Measurements from ENCODE around the gene TSPAN2.

The TSPAN2 gene

DNA sequence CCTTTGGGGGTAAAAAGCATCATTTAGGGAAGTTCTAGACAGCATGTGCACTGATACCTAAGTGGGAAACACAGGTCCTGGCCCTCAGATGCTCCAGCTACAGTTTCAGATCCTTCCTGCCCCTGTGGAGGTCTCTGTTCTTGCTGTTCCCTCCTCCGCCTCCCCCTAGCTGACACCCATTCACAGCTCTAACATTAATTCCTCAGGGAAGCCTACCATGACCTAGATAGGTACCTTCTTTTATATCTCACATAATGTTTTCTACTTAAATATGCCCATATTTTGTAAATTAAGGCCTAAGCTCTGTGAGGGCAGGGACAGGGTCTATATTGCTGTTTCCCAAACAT, 11.3 kb downstream of the TSPAN2 start:
- Mint-ChIP-seq H3K36me3 (ENCODE audit: low read depth) (no peaks in the 10 kb centered on the region), H3K9me3 (no peaks in the 10 kb centered on the region), H3K27ac (no peak overlapping the region), H3K4me1 (peaks cover 49% of the 10 kb centered on the region), H3K27me3 (ENCODE audit: low read depth, poor library complexity) (peaks cover 7% of the 10 kb centered on the region), H3K4me3 (no peak overlapping the region)
- DNase-seq, result no peak
- TF ChIP-seq, protein P1, sequence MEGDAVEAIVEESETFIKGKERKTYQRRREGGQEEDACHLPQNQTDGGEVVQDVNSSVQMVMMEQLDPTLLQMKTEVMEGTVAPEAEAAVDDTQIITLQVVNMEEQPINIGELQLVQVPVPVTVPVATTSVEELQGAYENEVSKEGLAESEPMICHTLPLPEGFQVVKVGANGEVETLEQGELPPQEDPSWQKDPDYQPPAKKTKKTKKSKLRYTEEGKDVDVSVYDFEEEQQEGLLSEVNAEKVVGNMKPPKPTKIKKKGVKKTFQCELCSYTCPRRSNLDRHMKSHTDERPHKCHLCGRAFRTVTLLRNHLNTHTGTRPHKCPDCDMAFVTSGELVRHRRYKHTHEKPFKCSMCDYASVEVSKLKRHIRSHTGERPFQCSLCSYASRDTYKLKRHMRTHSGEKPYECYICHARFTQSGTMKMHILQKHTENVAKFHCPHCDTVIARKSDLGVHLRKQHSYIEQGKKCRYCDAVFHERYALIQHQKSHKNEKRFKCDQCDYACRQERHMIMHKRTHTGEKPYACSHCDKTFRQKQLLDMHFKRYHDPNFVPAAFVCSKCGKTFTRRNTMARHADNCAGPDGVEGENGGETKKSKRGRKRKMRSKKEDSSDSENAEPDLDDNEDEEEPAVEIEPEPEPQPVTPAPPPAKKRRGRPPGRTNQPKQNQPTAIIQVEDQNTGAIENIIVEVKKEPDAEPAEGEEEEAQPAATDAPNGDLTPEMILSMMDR (IDR thresholded peaks at IDR 0.05), result no peak

DNA sequence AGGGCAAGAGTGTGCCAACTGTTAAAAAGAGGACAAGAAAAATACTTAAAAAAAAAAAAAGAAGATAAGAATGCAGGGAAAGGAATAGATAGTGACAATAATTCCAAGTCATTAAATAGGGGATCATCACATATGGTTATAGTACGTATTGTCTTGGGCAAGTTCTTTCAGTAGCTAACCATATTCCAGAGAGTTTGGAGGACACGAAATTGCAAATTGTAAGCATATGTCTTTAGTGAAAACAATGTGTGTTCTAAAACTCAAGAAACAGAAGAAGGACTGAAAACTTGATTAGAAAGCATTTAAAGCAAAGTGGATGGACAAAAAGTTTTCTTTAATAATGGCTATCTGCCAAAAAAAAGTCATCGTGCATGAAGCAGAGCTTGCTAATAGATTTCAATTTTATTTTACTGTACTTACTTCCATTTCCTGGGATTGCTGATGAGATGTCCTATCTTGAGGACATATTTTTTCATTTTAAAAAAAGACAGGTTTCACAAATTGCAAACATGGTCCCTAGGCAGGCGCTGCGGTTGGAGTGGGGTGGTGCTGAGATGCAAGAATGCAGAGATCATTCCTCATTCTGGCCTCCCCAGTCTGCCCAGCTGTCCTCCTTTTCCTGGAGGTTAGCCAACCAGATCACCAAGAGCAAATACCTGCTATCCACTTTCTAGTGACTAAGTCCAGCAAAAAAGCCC, 11.9 kb downstream of the TSPAN2 start:
- no peaks in the 10 kb centered on the region for H3K36me3 Mint-ChIP-seq (ENCODE audit: low read depth)

DNA sequence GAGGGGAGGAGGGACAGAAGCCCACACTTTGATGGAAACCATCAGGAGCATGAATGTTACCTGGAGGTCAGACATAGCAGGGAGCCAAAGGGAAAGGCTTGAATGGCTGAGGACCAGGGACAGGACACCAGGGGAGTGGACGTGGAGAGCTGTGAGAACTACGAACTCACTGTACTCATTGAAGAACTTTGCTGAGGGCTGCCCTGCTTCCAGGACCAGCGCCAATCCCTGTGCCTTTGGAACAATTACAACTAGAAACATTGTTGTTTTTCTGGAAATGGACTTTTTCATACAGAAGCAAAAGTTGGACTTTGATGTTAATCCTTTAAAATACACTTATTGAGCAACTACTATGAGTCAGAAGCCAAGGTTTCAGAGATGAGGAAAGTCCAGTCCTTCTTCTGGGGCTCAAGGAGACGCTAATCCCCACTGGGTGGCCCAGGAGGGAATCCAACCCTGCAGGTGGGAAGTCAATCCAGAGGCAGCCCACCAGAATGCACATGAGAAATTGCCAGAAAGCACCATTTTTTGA, 12.9 kb downstream of the TSPAN2 start:
- no peaks in the 10 kb centered on the region for H3K9me3 Mint-ChIP-seq
- H3K36me3 Mint-ChIP-seq (ENCODE audit: low read depth), result no peaks in the 10 kb centered on the region
- H3K4me3 Mint-ChIP-seq, result no peak overlapping the region
- H3K4me1 Mint-ChIP-seq, result peaks cover 54% of the 10 kb centered on the region
- peaks cover 3% of the 10 kb centered on the region for H3K27me3 Mint-ChIP-seq (ENCODE audit: low read depth, poor library complexity)
- TF ChIP-seq, protein P1 (IDR thresholded peaks at IDR 0.05), result no peak
- DNase-seq, result no peak
- no peak overlapping the region for H3K27ac Mint-ChIP-seq

More for the DNA sequence above, 11.9 kb downstream of the TSPAN2 start:
- no peak for DNase-seq
- no peaks in the 10 kb centered on the region for H3K9me3 Mint-ChIP-seq
- H3K27ac Mint-ChIP-seq, result no peak overlapping the region
- peaks cover 7% of the 10 kb centered on the region for H3K27me3 Mint-ChIP-seq (ENCODE audit: low read depth, poor library complexity)
- no peak overlapping the region for H3K4me3 Mint-ChIP-seq
- H3K4me1 Mint-ChIP-seq, result peaks cover 49% of the 10 kb centered on the region
- TF ChIP-seq, protein P1 (IDR thresholded peaks at IDR 0.05), result no peak

DNA sequence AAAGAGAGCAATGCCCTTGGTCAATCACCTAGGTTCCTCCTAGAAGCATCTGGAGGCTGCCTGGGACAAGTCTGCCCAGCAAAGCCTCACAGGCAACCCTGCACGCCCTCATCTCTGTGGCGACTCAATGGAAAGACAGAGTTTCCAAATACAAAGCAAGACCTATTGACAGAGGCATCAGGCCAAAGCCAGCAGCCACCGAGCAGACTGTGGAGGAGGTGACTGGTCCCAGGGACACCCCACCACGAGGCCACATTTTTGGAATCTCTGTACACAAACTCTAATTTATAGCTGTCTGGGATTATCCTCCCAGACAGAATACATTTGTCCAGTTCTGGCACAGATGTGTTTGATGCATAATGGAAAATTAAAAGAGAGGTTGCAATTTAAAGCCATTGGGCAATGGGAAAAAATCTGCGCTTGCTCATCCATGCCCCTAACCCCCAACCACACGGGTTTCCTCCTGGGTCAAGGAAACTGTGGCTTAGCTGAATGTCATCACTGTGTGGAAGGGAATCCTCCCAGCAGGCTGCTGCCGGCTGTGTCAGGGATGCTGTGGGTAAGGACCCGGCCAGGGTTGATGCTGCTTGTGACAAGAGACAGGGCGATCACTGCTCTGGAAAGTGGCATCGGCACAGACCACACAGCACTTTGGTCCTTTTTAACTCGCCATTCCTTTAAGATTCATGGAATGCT, 14.3 kb downstream of the TSPAN2 start:
- Mint-ChIP-seq H3K36me3 (ENCODE audit: low read depth) (no peaks in the 10 kb centered on the region), H3K27ac (no peak overlapping the region), H3K4me3 (no peak overlapping the region), H3K4me1 (peaks cover 59% of the 10 kb centered on the region), H3K9me3 (no peaks in the 10 kb centered on the region), H3K27me3 (ENCODE audit: low read depth, poor library complexity) (no peaks in the 10 kb centered on the region)
- TF ChIP-seq, protein P1 (IDR thresholded peaks at IDR 0.05), result no peak
- DNase-seq, result no peak

DNA sequence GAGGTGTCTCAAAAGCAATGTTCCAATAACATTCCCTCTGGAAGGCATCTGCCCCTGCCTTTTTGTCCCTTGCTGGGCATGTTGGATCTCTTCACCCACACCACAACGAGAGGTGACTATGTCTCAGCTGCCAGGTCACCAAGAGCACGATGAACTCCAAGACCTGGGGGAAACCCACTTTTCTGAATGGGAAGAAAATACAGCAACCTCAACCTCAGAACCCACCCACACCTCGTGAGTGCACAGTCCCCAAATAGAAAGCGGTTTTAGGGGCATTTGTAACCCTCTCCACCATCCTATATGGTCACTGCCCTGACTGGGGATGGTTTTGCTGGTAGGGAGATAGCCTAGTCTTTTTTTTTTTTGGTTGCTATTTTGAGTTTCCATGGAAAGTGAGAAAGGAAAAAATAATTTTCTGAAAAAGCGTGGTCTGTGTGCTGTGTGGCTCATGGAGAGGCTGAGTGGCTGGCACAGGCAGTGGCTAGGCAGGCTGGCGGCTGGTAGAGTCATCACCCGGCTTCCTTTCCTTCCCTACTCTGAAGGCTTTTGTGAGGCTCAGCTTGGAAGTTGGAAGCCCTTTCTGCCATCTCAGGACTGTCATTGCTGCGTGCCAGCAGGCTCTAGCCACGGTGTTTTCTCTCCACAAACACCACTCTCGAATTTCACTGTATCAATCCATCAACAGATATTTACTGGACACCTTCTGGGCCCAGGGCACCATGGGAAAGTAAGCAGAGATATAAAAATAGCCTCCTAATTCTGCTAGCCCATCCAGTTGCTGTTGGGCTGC, 15.8 kb downstream of the TSPAN2 start:
- TF ChIP-seq, protein P1 (IDR thresholded peaks at IDR 0.05), result no peak
- H3K27ac Mint-ChIP-seq, result no peak overlapping the region
- no peak overlapping the region for H3K4me3 Mint-ChIP-seq
- H3K36me3 Mint-ChIP-seq (ENCODE audit: low read depth), result peaks cover 5% of the 10 kb centered on the region
- DNase-seq, result no peak
- H3K4me1 Mint-ChIP-seq, result peaks cover 64% of the 10 kb centered on the region
- H3K27me3 Mint-ChIP-seq (ENCODE audit: low read depth, poor library complexity), result peaks cover 7% of the 10 kb centered on the region
- H3K9me3 Mint-ChIP-seq, result no peaks in the 10 kb centered on the region
